T-helper 2 cell (primary cell): ENCODE data around the gene CCDC186.
A peak's percentile ranks its signal among the peaks of the same experiment; 100 is the strongest.
"Not testable (repeated sequence)": the region's sequence is repeated elsewhere in the genome, so short reads cannot be mapped to it uniquely, and the experiment has no call there.

ENCODE experiments used
- DNase-seq, 5 experiments: peaks; one replicate each; pipeline versions ENCODE4 v3.0.0 to v3.0.0-alpha.2; 2012 to 2022

CCDC186 gene

GRCh38 chr10:114172776-114173602 lies 1.0 kb downstream of the CCDC186 start:
- peak in 1 of 5 experiments; percentile 8 for DNase-seq

GRCh38 chr10:114172216-114172615 lies 1.8 kb downstream of the CCDC186 start:
- peak in 1 of 5 experiments; percentile 19 for DNase-seq

DNA sequence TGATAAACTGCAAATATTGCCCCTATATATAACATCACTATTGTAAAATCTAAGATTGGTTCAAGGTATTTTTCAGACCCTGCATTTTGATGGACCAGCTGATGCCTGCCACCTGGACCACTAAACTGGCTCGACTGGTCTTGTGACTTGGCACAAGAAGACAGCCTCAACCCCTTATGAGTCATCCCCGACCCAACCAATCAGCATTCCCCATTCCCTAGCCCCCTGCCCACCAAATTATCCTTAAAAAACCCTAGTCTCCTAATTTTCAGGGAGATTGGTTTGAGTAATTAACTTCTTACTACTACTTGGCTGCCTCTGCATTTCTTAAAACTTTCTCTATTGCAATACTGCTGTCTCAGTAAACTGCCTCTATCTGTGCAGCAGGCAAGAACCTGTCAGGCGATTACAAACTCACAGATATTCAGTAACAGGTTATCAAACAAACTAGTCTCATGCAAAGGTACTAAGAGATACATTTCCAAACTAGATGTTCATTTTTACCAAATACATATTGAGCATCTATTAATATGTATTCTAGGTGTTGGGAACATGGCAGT lies 5.5 kb downstream of the CCDC186 start:
- no peak for DNase-seq

GRCh38 chr10:114167985-114168384 lies 6.0 kb downstream of the CCDC186 start:
- no peak for DNase-seq

DNA sequence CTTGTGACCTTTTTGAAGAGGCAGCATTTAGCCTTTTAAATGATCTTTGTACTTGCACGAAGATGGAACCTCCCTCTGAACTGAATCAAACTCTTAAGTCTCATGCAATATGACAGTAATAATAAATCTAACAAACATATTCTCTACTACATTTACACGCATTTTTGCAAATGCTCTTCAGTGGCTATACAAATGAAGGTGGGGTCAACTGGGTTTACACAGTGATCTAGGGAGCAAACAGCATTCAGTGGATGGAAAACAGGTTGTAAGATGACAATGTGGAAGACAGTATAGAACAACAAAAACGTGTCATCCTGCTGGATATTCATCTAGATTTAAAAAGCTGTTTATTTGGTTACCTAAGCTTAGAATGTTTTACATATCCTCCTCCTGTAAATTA lies 7.5 kb downstream of the CCDC186 start:
- DNase-seq = no peak

- DNase-seq = no peak
Observed at GRCh38 chr10:114166043-114166442, 8.0 kb downstream of the CCDC186 start.

GRCh38 chr10:114163062-114163461 lies 10.9 kb downstream of the CCDC186 start:
- no peak for DNase-seq

DNA sequence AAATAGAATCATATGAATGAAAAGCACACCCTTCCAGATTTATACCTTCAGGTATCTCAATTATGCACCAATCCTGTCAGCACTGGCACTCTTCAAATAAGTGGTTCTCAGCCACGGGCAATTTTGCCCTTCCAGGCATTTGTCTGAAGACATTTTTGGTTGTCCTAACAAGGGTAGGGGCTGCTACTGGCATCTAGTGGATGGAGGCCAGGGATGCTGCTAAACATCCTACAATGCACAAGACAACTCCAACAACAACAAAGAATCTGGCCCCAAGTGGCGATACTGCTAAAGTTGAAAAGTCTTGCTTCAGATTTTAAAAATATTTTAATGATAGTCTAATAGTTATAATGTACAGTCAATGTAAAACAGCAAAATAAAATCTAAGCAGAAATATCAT lies 16.1 kb downstream of the CCDC186 start:
- DNase-seq = no peak

GRCh38 chr10:114151892-114152291 lies 22.1 kb downstream of the CCDC186 start:
- no peak for DNase-seq

- no peak for DNase-seq
Observed at GRCh38 chr10:114151486-114151885, 22.5 kb downstream of the CCDC186 start.

DNA sequence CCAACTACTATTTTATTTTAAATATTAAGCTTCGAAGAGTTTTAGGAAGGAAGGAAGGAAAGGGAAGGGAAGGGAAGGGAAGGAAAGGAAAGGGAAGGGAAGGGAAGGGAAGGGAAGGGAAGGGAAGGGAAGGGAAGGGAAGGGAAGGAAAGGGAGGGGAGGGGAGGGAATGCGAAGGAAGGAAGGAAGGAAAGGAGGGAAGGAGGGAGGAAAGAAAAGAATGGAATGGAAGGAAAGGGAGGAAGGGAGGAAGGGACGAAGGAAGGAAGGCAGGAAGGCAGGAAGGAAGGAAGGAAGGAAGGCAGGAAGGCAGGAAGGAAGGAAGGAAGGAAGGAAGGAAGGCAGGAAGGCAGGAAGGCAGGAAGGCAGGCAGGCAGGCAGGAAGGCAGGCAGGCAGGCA lies 24.5 kb downstream of the CCDC186 start:
- not testable (repeated sequence) for DNase-seq

- DNase-seq = no peak
Observed at GRCh38 chr10:114143160-114143559, 30.8 kb downstream of the CCDC186 start.

DNA sequence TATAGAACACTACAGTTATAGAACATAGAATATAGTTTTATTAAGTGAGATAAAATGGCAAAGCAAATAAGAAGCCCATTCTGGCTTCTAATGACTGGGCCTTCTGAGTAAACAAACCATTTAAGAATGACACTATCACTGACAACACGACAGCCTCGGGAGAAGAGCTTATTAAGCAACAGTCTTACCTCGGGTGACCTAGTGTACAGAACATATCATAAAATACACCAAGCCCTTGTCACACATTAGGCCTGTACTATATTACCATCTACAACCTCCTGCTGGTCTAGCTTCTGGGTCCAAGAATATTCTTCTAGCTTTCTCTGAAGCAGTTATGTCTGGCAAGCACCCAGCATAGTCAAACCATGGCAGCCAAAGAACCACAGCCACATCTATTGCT lies 32.0 kb downstream of the CCDC186 start:
- DNase-seq = no peak

- DNase-seq = not testable (repeated sequence)
Observed at GRCh38 chr10:114140827-114141226, 33.2 kb downstream of the CCDC186 start.

- DNase-seq = no peak
Observed at GRCh38 chr10:114140036-114140435, 34.0 kb downstream of the CCDC186 start.

GRCh38 chr10:114138581-114138980 lies 35.4 kb downstream of the CCDC186 start:
- DNase-seq = no peak

DNA sequence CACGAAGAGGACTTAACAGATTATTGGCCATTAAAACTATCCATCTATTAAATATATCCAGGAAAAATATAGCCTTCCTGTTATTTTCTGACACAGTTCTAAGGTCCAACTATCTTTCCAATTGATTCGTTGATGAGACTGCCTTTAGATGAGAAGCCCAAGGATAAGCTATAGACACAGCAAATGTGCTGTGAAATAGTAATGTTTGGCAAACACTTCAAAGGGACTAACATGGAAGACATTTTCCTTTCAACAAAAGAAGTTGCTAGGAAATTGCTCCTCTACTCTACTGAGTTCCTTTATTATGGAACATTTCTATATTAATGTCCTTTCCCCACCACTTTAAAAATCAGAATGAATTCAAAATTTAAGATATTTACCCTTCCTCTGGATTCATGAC lies 38.5 kb downstream of the CCDC186 start:
- DNase-seq = no peak

- no peak for DNase-seq
Observed at GRCh38 chr10:114131094-114131493, 42.9 kb downstream of the CCDC186 start.

- DNase-seq = no peak
Observed at GRCh38 chr10:114121031-114121430, 53.0 kb downstream of the CCDC186 start.

- DNase-seq = no peak
Observed at GRCh38 chr10:114118514-114118913, 55.5 kb downstream of the CCDC186 start.

GRCh38 chr10:114117728-114118127 lies 56.3 kb downstream of the CCDC186 start:
- DNase-seq = no peak

GRCh38 chr10:114115661-114116445 lies 58.1 kb downstream of the CCDC186 start:
- DNase-seq = no peak

DNA sequence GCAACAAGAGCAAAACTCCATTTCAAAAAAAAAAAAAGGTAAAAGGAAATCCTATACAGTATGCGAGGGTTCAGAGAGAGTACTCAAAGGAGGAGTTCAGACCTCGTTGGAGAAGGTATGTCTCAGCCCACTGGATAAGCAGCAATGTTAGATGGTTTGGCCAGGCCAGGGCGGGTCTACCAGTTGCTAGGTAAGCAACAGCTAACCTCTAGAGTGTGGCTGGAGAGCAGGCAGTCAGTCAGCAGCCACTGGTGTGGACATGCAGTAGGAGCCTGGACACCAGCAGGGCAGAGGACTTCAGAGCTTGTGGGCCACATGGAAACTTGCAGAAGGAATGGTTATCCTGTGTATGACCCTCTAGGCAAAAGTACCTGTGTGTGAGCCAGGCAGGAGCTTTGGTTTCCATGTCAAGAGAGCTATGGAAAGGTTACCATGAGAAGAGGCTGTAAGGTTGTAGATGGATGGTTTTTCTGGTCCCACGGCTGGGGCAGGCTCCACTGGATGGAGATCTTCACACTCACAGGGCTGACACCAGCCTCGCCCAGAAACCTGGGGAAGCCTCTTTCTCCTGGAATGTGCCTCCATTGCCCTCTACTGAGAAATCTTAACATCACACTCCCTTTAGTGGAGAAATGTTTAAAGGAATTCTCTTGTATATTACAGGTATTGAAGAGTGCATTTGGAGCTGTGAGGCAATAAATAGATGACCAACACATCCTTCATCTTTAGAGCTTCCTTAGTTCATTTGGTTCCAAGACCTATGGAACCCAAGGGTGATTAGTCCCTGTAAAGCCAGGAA lies 63.6 kb downstream of the CCDC186 start:
- DNase-seq = no peak
